WTC11 (cell line): ENCODE measurements around the gene PRPF40A.

Source experiments
- CBFB ChIP-seq: sonication (generic); formaldehyde crosslinking; IDR thresholded peaks from 2 replicates; pipeline ENCODE4 v1.8.1; 2022; ENCODE audit warnings: mild to moderate bottlenecking, low read depth, missing genetic modification reagents
- CREB1 ChIP-seq: sonication (generic); formaldehyde crosslinking; IDR thresholded peaks from 2 replicates; pipeline ENCODE4 v1.8.0; 2023; ENCODE audit warnings: mild to moderate bottlenecking, missing genetic modification reagents
- JUN ChIP-seq: sonication (generic); formaldehyde crosslinking; IDR thresholded peaks from 2 replicates; pipeline ENCODE4 v1.8.0; 2023; ENCODE audit warnings: mild to moderate bottlenecking, missing genetic modification reagents
- SP1 ChIP-seq: sonication (generic); formaldehyde crosslinking; conservative IDR thresholded peaks from 2 replicates; pipeline ENCODE4 v1.8.1; 2022; ENCODE audit warnings: missing genetic modification reagents
- TEAD1 ChIP-seq: sonication (generic); formaldehyde crosslinking; IDR thresholded peaks from 2 replicates; pipeline ENCODE4 v1.8.0; 2022; ENCODE audit warnings: mild to moderate bottlenecking, missing genetic modification reagents
- TF ChIP-seq, protein P1 (sequence below): sonication (generic); formaldehyde crosslinking; IDR thresholded peaks from 2 replicates; pipeline ENCODE4 v1.8.0; 2022; ENCODE audit warnings: mild to moderate bottlenecking, missing genetic modification reagents
- TF ChIP-seq, protein P2 (sequence below): fragments of 200-600 bp; IDR thresholded peaks from 2 replicates; pipeline ENCODE4 v1.8.0; 2022; ENCODE audit warnings: antibody characterized with exemption
- TF ChIP-seq, protein P3 (sequence below): sonication (generic); formaldehyde crosslinking; conservative IDR thresholded peaks from 2 replicates; pipeline ENCODE4 v1.8.1; 2022; ENCODE audit warnings: mild to moderate bottlenecking, missing genetic modification reagents

DNA sequence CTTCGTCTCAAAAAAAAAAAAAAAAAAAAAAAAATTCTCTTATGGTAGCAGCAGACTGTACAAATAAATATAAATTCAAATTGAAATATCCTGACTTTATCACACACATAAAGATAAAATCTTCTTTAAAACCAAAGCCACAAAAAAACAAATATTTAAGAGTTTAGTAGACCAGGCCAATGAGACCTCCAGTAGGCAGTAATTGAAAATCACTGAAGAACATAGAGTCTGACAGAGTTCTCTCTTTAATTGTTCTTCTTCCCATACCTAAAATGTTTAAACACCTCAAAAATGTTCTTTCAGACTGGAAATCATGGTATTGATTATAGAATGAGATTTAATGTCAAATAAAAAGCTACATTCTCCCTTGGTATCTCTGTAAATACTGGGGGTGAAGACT lies 20.8 kb downstream of the PRPF40A start:
- no peak for TF ChIP-seq JUN
- TF ChIP-seq CBFB (CRISPR knock-in tag), result no peak
- TF ChIP-seq, protein P1, sequence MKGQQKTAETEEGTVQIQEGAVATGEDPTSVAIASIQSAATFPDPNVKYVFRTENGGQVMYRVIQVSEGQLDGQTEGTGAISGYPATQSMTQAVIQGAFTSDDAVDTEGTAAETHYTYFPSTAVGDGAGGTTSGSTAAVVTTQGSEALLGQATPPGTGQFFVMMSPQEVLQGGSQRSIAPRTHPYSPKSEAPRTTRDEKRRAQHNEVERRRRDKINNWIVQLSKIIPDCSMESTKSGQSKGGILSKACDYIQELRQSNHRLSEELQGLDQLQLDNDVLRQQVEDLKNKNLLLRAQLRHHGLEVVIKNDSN, result no peak
- TF ChIP-seq TEAD1 (CRISPR knock-in tag), result no peak
- TF ChIP-seq, protein P2, sequence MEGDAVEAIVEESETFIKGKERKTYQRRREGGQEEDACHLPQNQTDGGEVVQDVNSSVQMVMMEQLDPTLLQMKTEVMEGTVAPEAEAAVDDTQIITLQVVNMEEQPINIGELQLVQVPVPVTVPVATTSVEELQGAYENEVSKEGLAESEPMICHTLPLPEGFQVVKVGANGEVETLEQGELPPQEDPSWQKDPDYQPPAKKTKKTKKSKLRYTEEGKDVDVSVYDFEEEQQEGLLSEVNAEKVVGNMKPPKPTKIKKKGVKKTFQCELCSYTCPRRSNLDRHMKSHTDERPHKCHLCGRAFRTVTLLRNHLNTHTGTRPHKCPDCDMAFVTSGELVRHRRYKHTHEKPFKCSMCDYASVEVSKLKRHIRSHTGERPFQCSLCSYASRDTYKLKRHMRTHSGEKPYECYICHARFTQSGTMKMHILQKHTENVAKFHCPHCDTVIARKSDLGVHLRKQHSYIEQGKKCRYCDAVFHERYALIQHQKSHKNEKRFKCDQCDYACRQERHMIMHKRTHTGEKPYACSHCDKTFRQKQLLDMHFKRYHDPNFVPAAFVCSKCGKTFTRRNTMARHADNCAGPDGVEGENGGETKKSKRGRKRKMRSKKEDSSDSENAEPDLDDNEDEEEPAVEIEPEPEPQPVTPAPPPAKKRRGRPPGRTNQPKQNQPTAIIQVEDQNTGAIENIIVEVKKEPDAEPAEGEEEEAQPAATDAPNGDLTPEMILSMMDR, result no peak
- TF ChIP-seq, protein P3, sequence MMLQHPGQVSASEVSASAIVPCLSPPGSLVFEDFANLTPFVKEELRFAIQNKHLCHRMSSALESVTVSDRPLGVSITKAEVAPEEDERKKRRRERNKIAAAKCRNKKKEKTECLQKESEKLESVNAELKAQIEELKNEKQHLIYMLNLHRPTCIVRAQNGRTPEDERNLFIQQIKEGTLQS (CRISPR knock-in tag), result no peak
- no peak for TF ChIP-seq SP1
- no peak for TF ChIP-seq CREB1
